Astrocyte (in vitro differentiated cells and primary cell): Measurements from ENCODE around the gene CROCC2.

ENCODE experiments used
- CTCF ChIP-seq: IDR thresholded peaks from 2 replicates; pipeline ENCODE4 v1.5.1; 2011; ENCODE audit warnings: low read depth, mild to moderate bottlenecking, inconsistent platforms, low read length, moderate library complexity; ENCODE audit not compliant: insufficient read depth
- EZH2 ChIP-seq: IDR thresholded peaks from 2 replicates; pipeline ENCODE4 v1.6.1; 2012; ENCODE audit warnings: mild to moderate bottlenecking, low read length, inconsistent platforms; ENCODE audit not compliant: insufficient read depth

GRCh38 chr2:240899468-240899865 is 6.7 kb upstream of the CROCC2 start:
- no peak for TF ChIP-seq CTCF
- TF ChIP-seq EZH2, result no peak
